Muscle of leg (tissue), 11 donors: ENCODE data around the gene SULT2B1. TPM values are rescaled to one million over a fixed set of nuclear protein-coding genes. Genes with fewer than 3 reads are reported as not detected.
"Not testable (repeated sequence)": the region's sequence is repeated elsewhere in the genome, so short reads cannot be mapped to it uniquely, and the experiment has no call there.

Source experiments
- DNase-seq: peaks from one replicate; pipeline ENCODE4 v3.0.0; 2013
- H3K27ac ChIP-seq: one replicate; pipeline ENCODE4 v1.5.1; 2013; ENCODE audit warnings: mild to moderate bottlenecking, low read length, control low read depth
- H3K27me3 ChIP-seq: one replicate; pipeline ENCODE4 v1.6.1; 2013; ENCODE audit warnings: low read length; ENCODE audit not compliant: control insufficient read depth, insufficient read depth
- H3K36me3 ChIP-seq: one replicate; pipeline ENCODE4 v1.6.1; 2013; ENCODE audit warnings: low read length; ENCODE audit not compliant: control insufficient read depth, insufficient read depth
- H3K4me1 ChIP-seq: one replicate; pipeline ENCODE4 v1.6.1; 2013; ENCODE audit warnings: low read length; ENCODE audit not compliant: control insufficient read depth, insufficient read depth
- H3K4me3 ChIP-seq: one replicate; pipeline ENCODE4 v1.5.1; 2013; ENCODE audit warnings: low read length, control low read depth
- H3K9me3 ChIP-seq: replicated peaks from 2 replicates; pipeline ENCODE4 v1.6.1; 2013; ENCODE audit warnings: low read depth, low read length; ENCODE audit not compliant: control insufficient read depth
- WGBS: methylation state at CpG from one replicate; pipeline ENCODE4 v1.1.5; 2013; ENCODE audit warnings: missing lambda C conversion rate; ENCODE audit not compliant: insufficient coverage; 5-methylcytosine and 5-hydroxymethylcytosine counted together
- polyA plus RNA-seq, 8 donors: library from polyadenylated mRNA; unstranded; fragments of 120-200 nt; gene quantifications; one replicate each; pipeline versions ENCODE4 v1.2.1 to v1.2.3, GENCODE V29; 2013; ENCODE audit warnings: inconsistent platforms in 1 of 8, low replicate concordance in 1 of 8; ENCODE audit not compliant: insufficient read length in 8 of 8, insufficient read depth in 1 of 8
- total RNA-seq: library from RNA; stranded (reverse); fragments of 120-200 nt; gene quantifications from one replicate; pipeline ENCODE4 v1.2.4, GENCODE V29; 2013

SULT2B1 gene
- total and polyA plus RNA-seq, 9 donors = 0.11 to 2.9 (median 0.25) TPM; not detected in 1

DNA sequence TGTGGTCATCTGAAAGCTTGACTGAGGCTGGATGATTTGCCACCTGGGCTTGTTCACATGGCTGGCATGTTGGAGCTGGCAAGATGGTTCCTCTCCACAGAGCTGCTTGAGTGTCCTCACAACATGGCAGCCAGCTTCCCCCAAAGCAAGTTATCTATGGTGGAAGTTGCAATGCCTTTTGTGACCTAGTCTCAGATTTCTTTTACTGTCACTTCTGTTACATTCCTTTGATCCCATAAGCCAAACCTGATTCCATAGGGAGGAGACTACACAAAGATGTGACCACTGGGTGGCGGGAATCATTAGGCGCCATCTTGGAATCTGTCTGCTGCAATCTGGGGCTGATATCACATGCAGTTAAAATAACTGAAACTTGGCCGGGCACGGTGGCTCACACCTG, 22.8 kb upstream of the SULT2B1 start:
- H3K27me3 ChIP-seq = no peaks in the 10 kb centered on the region
- WGBS = 98% methylated on average over 4 of the region's 4 CpGs
- no peak overlapping the region for H3K4me3 ChIP-seq
- H3K9me3 ChIP-seq = peaks cover 23% of the 10 kb centered on the region
- H3K27ac ChIP-seq = no peak overlapping the region
- DNase-seq = no peak
- H3K36me3 ChIP-seq = no peaks in the 10 kb centered on the region
- no peaks in the 10 kb centered on the region for H3K4me1 ChIP-seq

DNA sequence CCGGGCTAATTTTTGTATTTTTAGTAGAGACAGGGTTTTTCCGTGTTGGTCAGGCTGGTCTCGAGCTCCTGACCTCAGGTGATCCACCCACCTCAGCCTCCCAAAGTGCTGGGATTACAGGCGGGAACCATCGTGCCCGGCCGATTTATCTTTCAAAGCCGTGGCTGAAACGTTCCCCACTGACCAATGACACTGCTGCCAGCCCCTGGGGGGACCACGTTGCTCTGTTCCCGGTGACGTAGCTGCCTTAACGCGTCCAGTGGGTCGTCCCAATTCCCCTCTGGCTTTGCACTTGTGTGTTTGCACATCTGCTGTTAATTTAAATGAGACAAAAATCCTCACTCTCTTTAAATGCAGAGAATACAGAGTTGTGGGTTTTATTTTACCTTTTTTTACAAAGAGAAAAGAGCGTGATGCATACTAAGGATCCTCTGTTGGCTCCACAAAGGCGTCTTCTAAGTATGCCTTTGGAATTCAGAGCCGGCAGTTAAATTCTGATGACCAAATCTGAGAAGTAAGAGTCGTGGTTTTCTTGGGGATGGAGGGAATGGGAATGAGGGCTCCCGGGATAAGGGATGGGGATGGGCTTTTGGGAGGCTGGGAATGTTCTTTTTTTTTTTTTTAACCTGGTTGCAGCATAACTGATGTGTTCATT, 21.8 kb upstream of the SULT2B1 start:
- Histone ChIP-seq H3K4me3 (no peak overlapping the region), H3K9me3 (peaks cover 18% of the 10 kb centered on the region), H3K27me3 (no peaks in the 10 kb centered on the region), H3K4me1 (no peaks in the 10 kb centered on the region), H3K27ac (no peak overlapping the region), H3K36me3 (no peaks in the 10 kb centered on the region)
- no peak for DNase-seq
- WGBS = 23% methylated on average over 12 of the region's 20 CpGs

DNA sequence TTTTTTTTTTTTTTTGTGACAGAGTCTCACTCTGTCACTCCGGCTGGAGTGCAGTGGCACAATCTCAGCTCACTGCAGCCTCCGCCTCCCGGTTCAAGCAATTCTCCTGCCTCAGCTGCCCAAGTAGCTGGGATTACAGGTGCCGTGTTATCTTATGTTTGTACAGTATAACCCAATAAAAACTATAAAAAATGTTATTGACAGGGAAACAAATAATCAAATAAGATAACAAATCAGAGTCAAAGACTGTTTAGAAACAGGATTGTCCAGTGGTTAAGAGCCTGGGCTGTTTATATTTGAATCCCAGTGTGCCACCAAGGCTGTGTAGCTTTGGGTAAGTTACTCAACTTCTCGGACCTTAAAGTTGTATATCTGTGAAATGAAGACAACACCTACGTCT, 21.2 kb upstream of the SULT2B1 start:
- Histone ChIP-seq H3K27me3 (no peaks in the 10 kb centered on the region), H3K27ac (no peak overlapping the region), H3K4me1 (no peaks in the 10 kb centered on the region), H3K4me3 (no peak overlapping the region), H3K36me3 (no peaks in the 10 kb centered on the region), H3K9me3 (peaks cover 18% of the 10 kb centered on the region)
- WGBS = no CpG with 5 or more reads among the region's 6 CpGs
- no peak for DNase-seq

DNA sequence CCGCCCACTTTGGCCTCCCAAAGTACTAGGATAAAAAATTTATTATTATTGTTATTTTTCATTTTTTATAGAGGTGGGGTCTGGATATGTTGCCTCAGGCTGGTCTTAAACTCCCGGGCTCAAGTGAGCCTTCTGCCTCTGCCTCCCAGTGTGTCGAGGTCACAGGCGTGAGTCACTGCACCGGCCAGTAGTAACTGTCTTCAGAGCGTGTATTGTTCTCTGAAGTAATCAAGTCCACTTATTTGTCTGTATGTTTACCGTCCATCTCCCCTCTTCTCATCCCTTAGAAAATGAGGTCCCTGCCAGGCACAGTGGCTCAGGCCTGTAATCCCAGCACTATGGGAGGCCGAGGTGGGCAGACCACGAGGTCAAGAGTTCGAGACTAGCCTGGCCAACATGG, 18.2 kb upstream of the SULT2B1 start:
- Histone ChIP-seq H3K36me3 (no peaks in the 10 kb centered on the region), H3K4me3 (no peak overlapping the region), H3K27me3 (no peaks in the 10 kb centered on the region), H3K9me3 (peaks cover 4% of the 10 kb centered on the region), H3K4me1 (no peaks in the 10 kb centered on the region), H3K27ac (no peak overlapping the region)
- 90% methylated on average over 5 of the region's 10 CpGs for WGBS
- DNase-seq = no peak

DNA sequence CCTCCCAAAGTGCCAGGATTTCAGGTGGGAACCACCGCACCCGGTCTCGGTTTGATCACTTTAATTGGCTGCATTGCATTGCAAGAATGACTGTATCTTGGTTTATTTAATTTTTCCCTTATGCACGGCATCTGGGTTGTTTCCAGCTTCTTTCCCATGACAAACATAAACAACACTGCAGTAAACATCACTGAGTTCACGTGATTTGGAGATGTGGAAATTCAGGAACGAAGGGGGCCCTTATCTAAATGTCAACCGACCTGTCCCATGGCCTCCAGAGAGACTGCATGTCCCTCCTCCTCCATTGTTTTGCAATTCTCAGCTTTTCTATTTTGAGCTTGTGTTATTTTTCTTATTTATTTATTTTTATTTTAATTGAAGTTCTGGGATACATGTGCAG, 14.4 kb upstream of the SULT2B1 start:
- Histone ChIP-seq H3K27ac (no peak overlapping the region), H3K27me3 (no peaks in the 10 kb centered on the region), H3K4me3 (no peak overlapping the region), H3K36me3 (no peaks in the 10 kb centered on the region), H3K9me3 (no peaks in the 10 kb centered on the region), H3K4me1 (peaks cover 4% of the 10 kb centered on the region)
- 93% methylated on average over 3 of the region's 7 CpGs for WGBS
- no peak for DNase-seq

DNA sequence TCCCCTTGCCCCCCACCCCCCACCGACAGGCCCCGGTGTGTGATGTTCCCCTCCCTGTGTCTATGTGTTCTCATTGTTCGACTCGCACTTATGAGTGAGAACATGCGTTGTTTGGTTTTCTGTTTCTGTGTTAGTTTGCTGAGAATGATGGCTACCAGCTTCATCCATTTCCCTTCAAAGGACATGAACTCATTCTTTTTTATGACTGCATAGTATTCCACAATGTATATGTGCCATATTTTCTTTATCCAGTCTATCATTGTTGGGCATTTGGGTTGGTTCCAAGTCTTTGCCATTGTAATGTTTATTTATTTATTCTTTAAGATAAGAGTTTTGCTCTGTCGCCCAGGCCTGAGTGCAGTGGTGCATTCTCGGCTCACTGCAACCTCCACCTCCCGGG, 13.9 kb upstream of the SULT2B1 start:
- H3K9me3 ChIP-seq, DNase-seq, H3K4me1 ChIP-seq, H3K36me3 ChIP-seq, H3K27me3 ChIP-seq, H3K27ac ChIP-seq, H3K4me3 ChIP-seq: not testable (repeated sequence)
- WGBS = no CpG with 5 or more reads among the region's 8 CpGs

DNA sequence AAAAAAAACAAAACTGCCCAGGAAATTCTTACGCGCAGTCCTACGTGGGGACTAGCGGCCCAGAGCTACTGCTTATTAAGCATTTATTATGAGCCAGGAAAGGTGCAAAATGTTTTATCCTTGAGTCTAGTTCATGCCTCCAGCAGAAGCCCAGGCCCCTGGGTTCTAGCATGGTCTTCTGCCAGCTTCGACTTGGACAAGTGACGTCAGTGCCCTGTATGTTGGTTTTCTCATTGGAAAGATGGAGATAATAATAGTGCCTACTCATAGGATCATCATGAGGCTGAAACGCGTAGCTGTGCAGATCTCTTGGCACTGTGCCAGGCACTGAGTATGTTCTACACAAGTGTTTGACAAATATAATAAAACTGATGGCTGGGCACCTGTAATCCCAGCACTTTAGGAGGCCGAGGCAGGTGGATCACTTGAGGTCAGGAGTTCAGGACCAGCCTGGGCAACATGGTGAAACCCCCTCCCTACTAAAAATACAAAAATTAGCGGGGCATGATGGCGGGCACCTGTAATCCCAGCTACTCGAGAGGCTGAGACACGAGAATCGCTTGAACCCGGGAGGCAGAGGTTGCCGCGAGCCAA, 12.4 kb upstream of the SULT2B1 start:
- WGBS = 83% methylated on average over 2 of the region's 17 CpGs

DNA sequence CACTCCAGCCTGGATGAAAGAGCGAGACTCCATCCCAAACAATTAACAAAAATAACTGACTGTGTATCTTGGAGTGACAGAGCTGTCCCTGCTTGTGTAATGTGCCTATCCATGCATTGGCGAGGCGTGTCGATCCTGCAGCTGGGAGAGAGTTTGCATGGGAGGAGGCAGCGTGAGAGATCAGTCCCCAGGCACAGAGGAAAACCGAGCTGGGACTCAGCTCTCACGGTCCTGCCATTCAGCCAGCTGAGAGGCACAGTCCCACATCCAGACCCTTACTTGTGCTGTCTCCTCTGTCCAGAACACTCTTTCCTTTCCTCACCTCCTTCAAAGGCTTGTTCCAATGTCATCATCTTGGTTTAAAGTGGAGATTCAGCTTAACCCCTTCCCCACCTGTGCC, 11.9 kb upstream of the SULT2B1 start:
- Histone ChIP-seq H3K36me3 (no peaks in the 10 kb centered on the region), H3K4me3 (no peak overlapping the region), H3K27me3 (no peaks in the 10 kb centered on the region), H3K4me1 (peaks cover 14% of the 10 kb centered on the region), H3K27ac (no peak overlapping the region), H3K9me3 (no peaks in the 10 kb centered on the region)
- 18% methylated on average over 3 of the region's 7 CpGs for WGBS
- DNase-seq = peak; percentile 22

More for the DNA sequence above, 12.4 kb upstream of the SULT2B1 start:
- H3K4me3 ChIP-seq = no peak overlapping the region
- peak; percentile 45 for DNase-seq
- no peaks in the 10 kb centered on the region for H3K36me3 ChIP-seq
- H3K27ac ChIP-seq = no peak overlapping the region
- H3K27me3 ChIP-seq = no peaks in the 10 kb centered on the region
- no peaks in the 10 kb centered on the region for H3K9me3 ChIP-seq
- peaks cover 14% of the 10 kb centered on the region for H3K4me1 ChIP-seq

DNA sequence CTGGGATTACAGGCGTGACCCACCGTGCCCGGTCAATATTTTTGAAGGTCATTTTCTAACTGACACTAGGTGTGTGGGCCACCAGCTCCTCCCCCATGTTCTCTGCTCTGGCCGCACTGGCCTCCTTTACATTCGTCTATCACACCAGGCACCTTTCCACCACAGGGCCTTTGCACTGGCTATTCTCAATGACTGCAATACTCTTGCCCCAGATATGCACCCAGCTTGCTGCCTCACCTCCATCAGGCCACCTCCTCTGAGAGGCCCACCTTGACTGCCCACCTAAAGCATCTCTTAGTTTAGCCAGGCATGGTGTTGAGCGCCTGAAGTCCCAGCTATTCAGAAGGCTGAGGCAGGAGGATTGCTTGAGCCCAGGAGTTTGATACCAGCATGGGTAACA, 10.2 kb upstream of the SULT2B1 start:
- Histone ChIP-seq H3K9me3 (no peaks in the 10 kb centered on the region), H3K27me3 (no peaks in the 10 kb centered on the region), H3K27ac (no peak overlapping the region), H3K4me1 (peaks cover 14% of the 10 kb centered on the region), H3K4me3 (no peak overlapping the region), H3K36me3 (no peaks in the 10 kb centered on the region)
- DNase-seq = no peak
- WGBS = 91% methylated on average over 5 of the region's 6 CpGs

DNA sequence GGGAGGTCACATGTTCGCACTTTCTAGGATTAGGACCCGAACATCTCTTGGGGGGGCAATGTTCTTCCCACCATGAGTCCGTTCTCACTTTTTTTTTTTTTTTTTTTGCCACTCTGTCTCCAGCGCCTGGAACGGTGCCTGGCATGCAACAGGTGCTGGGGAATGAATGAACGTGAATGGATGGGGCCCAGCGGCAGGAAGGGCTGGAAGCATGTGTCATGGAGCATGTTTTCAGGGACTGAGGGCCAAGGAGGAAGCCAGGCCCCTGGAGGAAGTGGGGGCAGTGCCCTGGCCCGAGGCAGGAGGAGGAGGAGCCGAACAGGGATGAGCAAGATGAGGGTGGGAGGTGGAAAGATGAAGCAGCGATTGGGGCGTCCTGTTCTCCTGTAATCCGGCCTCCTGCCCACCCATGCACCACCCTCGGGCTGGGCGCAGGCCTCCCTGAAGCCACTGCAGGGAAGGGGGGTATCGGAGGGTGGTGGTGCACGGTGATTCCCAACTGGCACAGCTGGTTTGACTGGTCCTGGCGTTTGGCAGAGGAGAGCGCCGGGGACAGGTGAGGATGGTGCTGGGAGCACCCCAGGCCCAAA, 8.8 kb upstream of the SULT2B1 start:
- Histone ChIP-seq H3K27me3 (no peaks in the 10 kb centered on the region), H3K4me3 (no peak overlapping the region), H3K27ac (no peak overlapping the region), H3K4me1 (peaks cover 14% of the 10 kb centered on the region), H3K36me3 (no peaks in the 10 kb centered on the region), H3K9me3 (no peaks in the 10 kb centered on the region)
- 10% methylated on average over 2 of the region's 19 CpGs for WGBS
- peak; percentile 57 for DNase-seq
